HG03280 (cell line): ENCODE data around the gene TCAF1.
"Not testable (repeated sequence)": the region's sequence is repeated elsewhere in the genome, so short reads cannot be mapped to it uniquely, and the experiment has no call there.

ENCODE experiments used
- ATAC-seq: cut with Tn5 transposase; IDR thresholded peaks from one replicate; pipeline ENCODE4 v1.9.1; 2021; ENCODE audit warnings: mild to moderate bottlenecking, moderate library complexity; ENCODE audit not compliant: unreplicated experiment

Gene TCAF1

DNA sequence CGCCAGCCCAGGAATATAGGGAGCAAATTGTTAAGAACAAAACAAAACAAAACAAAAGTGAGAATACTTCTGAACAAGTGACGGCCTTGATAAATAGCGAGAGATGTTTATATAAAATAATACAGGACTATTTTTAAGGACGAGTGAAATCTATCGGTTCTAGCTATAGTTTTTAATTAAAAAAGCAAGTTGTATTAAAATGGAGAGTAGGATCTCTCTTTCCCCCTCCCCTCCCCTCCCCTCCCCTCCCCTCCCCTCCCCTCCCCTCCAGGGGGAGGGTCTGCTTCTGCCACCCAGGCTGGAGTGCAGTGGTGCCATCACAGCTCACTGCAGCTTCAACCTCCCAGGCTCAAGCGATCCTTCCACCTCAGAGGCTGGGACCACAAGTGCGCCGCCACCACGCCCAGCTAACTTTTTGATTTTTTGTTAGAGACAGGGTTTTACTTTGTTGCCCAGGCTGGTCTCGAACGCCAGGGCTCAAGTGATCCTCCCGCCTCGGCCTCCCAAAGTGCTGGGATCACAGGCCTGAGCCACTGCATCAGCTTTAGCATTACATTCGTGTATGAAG lies 440 bp upstream of the TCAF1 start:
- no peak for ATAC-seq

DNA sequence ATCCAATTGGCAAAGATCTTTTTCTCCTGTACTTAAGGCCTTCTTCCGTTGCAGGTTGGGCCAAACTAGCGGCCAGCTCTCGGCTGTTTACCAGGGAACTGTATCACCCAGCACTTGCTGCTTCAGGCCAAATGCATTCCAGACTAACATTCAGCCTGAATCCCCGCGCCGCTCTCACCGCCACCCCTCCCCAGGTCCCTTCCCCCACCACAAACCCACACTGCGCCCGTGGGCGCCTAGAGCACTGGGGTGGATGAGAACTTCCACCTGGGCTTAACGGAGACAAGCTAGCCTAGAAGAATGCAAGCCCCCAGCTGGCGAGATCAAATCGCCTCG lies 676 bp downstream of the TCAF1 start:
- ATAC-seq: no peak

DNA sequence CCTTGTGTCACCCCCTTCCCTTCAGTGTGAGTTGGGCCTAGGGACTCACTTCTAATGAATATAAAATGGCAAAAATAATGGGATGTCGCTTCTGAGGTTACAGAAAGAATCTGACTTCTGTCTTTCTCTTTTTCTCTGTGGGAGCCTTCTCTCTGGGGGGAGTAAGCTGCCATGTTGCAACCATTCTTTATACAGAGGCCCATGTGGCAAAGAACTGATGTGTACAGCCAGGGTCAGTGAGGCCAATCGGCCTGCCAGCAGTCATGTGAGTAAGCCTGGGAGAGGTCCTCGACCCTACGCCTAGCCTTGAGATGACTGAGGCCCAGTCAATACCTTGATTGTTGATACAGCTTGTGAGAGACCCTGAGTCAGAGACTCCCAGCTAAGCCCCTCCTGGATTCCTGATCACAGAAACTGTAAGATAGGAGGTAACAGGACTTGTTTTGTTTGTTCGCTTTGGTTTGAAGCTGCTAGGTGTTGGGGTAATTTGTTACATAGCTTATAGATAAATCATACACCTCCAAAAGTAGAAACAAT lies 1.7 kb downstream of the TCAF1 start:
- ATAC-seq: no peak

DNA sequence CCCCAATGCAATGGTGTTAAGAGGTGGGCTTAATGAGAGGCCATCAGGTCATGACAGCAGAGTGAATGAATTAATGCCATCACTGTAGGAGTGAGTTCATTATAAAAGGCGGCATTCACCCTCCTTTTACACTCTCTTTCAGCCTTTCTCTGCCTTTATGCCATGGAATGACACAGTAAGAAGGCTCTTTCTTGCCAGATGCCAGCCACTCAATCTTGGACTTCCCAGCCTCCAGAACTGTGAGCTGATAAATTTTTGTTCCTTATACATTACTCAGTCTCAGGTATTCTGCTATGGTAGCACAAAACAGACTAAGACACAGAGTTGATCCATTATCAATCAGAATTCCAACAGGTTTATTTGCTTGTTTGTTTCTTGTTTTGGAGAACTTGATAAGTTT lies 3.2 kb downstream of the TCAF1 start:
- no peak for ATAC-seq

DNA sequence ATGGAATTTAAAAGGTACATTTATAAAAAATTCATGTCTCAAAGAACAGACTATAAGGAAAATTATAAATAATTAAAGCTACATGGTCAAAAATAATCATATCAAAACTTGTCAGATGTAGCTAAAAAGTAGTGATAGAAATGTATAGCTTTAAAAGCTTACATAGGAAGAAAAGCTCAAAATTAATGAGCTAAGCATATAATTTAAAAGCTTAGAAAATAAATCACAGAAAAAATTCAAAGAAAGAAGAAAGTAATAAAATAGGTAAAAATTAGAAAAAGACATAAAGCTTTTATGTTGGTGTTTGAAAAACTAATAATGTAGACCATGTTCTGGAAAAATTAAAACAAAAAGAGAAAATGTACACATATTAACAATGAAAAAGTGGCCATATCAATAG lies 5.3 kb downstream of the TCAF1 start:
- ATAC-seq: no peak

DNA sequence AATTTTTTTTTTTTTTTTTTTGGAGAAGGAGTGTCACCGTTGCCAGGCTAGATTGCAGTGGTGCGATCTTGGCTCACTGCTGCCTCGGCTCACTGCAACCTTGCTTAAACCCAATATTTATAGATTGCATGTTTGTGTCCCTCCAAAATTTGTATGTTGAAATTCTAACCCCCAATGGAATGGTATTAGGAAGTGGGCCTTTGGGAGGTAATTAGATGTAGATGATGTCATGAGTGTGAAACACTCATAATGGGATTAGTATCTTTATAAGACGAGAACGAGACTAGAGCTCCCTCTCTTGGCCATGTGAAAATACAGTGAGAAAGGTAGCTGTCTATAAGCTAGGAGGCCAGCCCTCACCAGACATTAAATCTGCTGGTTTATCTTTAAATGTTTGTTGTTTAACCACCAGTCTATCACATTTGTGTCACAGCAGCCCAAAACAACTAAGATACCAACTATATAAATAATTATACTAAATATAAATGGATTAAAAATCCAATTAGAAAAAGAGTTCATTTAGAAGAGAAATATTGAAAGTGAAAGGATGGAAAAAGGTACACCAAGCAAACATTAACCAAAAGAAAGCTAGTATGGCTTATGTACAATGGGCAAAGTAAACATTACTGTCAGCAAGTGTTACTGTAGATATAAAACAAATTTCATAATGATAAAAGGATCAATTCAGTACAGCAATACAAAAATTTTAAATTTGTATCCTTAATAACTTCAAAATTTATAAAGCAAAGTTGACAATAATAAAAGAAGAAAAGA lies 9.3 kb downstream of the TCAF1 start:
- ATAC-seq: peak; percentile 98

DNA sequence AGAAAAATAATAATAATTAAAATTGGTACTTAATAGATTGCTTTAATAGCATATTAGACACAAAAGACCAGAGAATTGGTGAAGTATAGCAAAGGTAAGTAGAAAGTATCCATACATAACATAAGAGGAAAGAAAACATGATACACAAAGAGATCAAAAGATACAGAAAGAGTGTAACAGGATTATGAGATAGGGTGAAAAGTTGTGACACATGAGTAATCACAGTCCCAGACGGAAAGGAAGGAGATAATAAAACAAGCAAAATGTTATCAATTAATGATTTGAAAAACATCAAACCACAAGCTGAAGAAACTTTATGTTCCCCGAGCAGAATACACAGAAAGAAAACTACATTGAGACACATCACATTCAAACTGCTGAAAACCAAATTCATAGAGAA lies 10.5 kb downstream of the TCAF1 start:
- ATAC-seq: no peak

DNA sequence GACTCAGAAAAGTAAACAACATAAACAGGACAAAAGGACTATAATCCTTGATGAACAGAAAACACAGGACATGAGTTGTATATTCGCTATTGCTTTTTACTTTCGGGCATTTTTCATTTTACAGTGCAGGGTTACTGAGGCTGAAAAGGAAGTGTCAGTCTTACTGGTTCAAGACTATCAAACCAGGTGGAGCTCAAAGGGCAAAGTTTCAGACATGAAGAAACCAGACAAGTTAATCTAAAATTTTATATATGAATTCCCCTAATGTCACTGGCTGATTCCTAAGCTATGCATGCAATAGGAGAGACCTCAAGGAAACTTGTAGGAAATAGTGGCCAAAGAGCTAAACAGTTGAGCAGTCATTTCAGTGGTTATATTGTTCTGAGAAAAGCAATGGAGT lies 11.4 kb downstream of the TCAF1 start:
- no peak for ATAC-seq

DNA sequence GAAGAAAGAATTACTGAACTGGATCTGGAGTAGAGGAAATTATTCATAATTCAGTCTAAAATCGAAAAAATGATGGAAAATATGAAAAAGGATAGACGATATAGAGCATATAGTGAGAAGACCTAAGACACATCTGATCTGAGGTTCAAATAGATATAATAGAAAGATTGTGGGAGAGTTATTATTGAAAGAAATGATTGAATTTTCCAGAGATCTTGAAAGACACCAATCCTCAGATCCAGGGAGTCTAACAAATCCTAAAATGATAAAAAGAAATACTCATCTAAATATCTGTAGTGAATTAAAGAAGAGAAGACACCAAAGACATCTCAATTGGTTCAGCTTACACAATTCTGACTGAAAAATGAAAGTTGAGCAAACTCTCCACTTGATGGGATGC lies 12.9 kb downstream of the TCAF1 start:
- no peak for ATAC-seq

DNA sequence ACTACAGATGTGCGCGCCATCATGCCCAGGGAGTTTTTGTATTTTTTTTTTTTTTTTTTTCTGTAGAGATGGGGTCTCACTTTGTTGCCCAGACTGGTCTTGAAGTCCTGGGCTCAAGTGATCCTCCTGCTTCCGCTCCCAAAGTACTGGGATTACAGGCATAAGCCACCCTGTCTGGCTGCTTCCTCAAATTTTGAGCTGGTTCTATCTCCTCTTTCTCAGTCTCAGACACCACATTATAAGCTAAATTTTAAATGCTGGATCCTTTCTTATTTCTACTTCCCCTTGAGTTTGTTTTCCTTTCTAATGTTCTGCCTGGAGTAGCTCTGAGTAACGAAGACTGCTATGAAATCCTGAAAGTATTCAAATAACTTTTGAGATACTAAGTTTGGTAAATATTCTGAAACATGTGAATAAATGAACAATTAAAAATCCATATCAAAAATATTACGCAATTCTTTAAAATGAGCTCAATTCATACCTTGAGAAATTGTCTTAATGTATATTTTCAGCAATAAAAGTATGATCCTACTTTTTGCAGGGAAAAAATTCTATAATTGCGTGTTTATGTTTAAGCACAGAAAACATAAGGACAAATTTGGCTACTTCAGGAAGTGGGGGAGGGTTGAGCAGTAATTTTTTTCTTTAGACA lies 15.0 kb downstream of the TCAF1 start:
- no peak for ATAC-seq

DNA sequence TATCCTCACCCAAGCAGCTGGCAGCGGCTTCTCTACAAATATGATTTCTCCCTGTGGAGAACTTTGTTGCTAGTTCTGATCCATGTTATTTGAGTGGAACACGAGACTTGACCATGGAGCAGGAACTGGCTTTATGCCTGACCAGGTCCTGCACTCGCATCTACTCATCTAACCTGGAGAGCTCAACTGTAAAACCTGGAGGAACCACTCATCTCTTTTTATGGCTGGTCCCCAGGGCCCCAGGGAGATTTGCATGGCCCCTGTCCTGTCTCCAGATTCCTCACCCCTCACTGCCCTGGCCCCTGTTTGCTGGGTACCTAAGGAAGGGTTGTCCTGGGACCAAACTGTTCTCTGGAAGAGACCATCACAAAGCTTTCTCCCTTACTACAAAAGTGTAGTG lies 16.0 kb downstream of the TCAF1 start:
- no peak for ATAC-seq

DNA sequence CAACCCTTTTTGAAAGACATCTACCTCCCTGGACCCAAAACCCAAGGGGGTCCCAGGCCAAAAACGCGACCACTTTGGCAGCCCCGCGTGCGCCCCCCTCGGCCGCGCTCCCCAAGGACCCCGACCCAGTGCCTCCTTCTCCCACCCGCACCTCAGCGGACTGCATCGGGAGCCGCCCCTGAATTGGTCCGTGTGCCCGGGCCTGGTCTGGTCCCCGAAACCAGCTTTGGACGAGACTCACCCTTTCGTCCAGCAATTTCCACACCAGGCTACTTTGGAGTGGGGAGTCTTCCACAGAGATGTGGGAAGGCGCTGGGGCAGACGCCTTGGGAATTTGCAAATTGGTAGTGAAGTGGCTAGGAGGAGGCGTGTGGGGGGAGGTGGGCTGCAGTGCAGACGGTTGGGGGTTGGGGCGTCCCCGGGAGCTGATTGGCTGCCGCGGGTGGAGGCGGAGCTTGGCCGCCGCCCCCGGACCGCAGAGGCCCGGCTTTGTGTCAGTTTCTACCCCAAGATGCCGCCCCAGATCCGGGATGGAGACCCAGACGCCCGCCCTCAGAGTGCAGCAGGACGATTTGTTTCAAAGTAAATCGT lies 16.9 kb downstream of the TCAF1 start:
- ATAC-seq: peak; percentile 85

DNA sequence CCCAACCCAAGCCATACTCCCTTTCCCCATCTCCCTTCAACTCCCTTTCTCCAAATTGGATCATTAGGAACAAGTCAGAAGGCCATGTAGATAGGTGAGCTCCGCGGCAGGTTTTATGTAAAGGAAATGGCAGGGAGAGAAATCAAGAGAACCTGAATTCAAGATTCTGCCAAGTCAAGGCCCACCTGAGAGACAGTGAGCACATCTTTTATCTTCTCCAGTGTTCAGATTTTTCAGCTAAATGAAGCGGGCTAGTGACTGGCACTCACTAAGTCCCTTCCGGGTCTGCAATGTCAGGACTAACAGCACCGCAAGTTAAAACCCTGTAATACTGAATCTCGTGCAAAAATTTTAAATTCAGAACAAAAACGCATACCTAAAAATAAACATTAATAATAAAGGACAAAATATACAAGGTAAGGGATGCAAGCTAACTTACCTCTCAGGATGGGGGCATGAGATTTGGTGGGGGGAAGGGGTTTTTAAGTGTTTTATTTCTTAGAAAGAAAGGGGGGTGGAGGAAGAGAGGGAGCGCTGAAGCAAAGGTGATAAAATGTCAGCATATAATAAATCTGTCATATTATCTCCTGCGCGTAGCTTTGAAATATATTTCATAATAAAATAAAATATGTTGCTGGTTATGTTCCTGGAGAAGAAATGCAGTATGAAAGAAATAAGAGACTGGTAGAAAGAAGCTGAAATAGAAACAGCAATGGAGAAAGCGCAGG lies 17.6 kb downstream of the TCAF1 start:
- ATAC-seq: no peak

DNA sequence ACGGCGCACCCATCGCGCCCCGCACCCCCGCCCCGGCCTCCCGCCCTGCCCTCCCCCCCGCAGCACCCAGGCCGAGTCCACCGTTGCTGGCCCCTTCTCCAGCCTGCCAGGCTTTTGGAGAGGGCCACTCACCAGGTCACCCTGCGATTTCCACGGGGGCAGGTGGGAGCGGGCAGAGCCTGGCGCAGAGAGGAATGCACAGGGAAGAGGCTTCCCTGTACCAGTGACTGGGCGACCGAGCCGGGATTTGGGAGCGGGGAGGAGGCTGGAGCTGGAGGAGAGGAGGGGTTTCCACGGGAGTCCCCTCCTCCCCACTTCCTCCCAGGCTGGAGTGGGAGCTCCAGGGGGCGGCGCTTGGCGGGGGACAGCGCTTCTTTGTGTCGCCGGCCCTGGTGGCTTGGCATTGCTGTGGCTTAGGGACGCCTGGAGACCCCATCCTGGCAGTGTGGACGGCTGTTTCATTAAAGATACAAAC lies 19.3 kb downstream of the TCAF1 start:
- no peak for ATAC-seq

DNA sequence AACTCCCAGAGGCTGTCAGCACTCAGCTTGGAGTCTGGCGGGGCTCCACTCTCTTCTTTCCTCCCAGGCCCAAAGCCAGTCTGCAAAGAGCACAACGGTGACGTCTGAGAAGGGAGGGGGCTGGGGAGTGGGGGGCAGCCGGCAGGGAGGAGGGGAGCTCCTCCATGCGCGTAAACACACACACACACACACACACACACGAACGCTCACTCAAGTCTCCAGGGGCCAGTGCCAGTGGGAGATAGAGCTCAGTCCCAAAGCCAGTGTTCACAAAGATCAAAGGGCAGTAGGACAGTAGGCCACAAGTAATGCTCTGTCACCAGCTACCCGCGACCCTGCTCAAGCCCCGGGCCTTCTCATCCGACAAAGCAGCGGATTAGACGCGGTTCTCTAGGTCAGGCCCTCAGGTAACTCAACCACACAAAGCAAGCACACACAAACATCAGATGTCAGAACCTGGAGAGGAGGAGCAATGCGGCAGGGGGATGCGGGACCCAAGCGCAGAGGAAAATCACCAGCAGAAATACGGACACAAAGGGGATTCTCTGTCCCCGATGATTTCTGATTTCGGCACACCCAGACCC lies 19.9 kb downstream of the TCAF1 start:
- no peak for ATAC-seq

DNA sequence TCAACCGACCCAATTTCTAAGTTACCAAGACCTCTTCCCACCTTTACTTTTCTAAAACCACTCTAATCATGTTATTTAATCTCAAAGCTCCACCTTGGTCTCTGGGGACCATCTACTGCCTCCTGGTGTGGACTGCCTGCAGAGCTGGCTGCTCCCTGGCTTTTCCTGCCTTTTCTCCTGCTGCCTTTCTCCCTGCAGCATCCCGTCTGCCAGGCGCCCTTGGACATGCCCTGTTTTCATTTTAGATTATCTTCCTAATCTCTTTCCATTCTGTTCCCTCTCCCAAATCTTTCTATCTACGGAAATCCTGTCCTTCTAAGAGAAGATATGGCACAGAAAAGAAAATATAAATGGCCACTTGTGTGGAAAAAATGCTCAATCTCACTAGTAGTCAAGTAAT lies 23.1 kb downstream of the TCAF1 start:
- ATAC-seq: no peak

DNA sequence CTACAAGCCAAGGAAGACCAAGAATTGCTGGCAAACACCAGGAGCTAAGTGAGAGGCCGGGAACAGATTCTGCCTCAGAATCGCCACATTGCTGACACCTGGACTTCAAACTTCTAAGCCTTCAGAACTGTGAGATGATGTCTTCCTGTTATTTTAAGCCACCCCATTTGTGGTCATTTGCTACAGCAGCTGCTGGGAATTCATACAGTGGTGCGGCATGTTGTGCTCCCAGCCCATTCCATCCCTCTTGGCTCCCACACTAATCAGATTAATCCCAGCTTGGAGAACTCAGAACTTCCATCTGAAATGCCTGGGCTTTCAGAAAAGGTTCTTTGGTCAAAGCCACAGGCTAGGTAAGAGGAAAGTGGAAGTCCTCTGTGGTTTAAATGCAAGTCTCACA lies 24.9 kb downstream of the TCAF1 start:
- no peak for ATAC-seq

DNA sequence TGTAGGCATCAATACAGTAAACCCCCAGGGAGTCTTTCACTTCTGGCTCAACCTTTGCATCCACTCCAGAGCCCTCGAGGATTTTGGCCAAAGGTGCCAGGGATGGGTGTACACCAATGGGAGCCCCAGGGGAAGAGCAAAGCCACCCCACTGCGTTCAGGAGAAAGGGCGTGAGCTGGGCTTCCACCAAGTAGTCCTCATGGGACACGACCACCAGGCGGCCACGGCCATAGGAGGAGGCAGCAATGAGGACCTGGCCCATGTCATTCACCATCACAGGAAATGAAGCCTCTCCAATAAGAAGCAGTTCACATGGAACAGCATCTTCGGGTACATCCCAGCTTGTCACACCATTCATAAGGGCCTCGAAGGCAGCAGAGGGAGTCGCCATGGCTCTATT lies 25.8 kb downstream of the TCAF1 start:
- no peak for ATAC-seq

DNA sequence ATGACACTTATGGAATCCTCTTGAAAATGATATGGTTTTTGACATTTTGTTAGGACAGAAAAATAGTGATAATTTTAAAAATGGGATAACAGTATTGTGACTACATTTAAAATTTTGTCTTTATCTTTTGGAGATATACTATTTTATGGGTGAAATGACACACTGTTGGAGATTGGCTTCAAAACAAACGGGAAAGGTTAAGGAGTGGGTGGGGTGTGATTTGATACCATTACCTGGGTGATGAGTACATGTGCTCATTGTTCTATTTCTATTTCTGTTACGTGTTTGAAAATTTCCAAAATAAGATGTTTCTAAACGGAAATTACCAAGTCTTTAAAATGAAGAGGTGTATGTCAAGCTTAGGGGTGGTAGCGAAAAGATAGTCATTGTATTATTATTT lies 28.7 kb downstream of the TCAF1 start:
- ATAC-seq: not testable (repeated sequence)

DNA sequence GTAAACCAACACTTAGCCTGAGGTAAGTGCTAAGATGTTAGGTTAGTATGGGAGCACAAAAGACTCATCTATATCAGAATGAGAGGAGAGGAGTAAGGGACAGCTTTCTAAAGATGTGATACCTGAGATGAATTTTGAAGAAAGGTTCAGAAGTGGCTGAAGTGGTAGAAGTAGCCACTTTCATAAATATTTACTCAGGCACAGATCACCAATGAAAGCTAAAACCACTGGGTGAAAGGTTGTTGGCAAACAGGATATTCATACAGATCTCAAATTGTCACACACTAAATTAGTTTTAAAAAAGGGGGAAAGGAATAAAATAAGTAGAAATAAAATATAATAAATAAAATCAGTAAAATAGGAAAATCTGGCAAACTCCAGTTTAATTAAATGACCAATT lies 30.4 kb downstream of the TCAF1 start:
- not testable (repeated sequence) for ATAC-seq

DNA sequence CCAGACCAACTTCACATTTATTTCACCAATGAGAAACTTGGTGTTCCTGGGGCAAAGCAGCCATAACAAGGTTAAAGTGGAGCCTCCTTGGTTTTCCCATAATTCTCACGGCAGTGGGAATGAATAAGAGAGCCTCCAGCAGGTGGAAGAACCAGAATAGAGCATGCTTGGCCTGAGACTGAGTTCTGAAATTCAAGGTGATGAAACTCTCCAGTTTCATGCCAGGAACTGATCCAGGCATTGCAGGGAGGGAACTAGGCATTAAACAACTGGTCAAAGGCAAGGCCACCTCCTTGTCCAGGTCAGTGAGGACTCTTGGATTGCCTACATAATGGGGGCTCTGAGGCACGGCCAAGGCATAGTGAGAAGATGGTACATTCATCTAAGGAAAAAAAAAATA lies 44.0 kb downstream of the TCAF1 start:
- not testable (repeated sequence) for ATAC-seq
